Measurements from ENCODE around the gene PMEPA1.

The PMEPA1 gene

GRCh38 chr20:57693670-57694329, 16.0 kb downstream of the PMEPA1 start:
- DNase-seq (ENCODE audit: low spot score) = no peak

DNA sequence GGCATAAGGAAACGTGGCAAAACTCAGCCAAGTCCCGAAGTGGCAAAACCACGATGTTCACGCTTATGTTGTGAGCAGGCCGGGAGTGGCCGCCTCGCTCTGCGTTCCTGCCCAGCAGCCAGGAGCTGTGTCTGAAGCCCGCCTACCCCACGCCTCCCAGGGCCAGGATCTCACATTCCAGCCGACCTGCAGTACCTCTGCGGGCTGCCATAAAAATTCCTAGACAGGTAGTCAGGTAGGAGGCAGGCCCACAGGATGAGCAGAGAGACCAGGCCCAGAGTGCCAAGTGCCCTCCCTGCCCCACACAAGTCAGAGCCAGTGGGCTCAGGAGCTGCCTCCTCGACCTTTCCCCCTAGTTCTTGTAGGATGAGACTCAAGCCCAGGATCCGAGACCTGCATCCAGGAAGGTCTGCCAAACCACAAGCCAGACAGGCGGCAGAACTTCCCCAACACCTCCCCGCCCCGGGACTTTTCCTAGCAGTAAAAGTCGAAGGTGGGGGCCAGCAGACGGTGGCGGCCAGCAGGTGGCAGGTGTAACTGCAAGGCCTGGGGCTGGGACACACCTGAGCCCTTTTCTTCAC, 16.7 kb downstream of the PMEPA1 start:
- no peak for DNase-seq (ENCODE audit: low spot score)

DNA sequence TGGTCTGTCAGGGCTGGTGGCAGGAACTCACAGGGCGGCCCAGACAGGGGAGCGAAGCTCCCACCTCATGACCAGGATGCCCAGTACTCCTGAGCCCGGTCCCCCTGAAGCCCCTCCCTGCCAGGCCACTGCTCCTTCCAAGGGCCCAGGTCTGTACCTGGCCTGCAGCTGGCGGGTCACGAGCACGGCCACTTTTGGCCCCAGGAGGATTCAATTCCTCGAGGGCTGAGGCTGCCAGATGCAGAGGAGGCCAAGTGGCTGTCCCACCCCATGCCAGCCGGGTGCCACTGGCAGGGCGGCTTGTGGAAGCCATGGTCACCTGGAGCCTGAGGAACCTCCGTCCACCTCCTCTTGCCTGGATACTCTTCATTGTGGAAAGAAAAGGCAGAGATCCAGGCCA, 17.4 kb downstream of the PMEPA1 start:
- no peak for DNase-seq (ENCODE audit: low spot score)

GRCh38 chr20:57691699-57692098, 18.1 kb downstream of the PMEPA1 start:
- no peak for DNase-seq (ENCODE audit: low spot score)

GRCh38 chr20:57690525-57690924, 19.3 kb downstream of the PMEPA1 start:
- DNase-seq (ENCODE audit: low spot score) = no peak

DNA sequence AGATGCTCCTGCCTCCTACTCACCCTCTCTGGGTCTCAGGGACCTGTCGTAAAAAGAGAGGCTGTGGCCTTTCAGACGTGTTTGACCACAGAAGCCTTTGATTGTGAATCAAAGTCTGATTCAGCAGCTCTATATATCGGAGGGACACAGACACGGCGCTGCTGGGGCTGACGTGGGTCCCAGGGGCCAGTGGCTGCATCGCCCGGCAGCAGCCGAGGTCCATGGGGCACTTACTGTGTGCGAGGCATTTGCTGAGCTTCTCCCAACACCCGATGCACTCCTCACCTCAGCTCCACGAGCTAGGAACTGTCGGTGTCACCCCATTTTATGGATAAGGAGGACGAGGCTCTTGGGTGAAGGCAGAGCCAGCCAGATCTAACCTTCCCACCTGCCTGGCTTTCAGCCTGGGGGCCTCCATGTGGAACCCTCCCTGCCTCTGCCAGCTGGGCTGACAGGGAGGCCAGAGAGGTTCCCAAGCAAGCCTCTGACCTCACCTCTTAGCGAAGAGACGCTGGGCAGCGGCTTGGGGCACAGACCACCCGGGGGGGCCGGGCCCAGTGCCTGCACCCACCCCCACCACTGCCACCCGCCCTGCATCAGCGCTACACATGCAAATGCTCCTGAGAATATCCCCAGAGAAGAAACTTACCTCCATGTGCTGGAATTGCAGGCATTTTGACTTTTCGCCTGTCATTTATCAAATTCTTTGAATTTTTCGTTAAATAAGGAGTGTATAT, 19.9 kb downstream of the PMEPA1 start:
- DNase-seq (ENCODE audit: low spot score) = no peak

DNA sequence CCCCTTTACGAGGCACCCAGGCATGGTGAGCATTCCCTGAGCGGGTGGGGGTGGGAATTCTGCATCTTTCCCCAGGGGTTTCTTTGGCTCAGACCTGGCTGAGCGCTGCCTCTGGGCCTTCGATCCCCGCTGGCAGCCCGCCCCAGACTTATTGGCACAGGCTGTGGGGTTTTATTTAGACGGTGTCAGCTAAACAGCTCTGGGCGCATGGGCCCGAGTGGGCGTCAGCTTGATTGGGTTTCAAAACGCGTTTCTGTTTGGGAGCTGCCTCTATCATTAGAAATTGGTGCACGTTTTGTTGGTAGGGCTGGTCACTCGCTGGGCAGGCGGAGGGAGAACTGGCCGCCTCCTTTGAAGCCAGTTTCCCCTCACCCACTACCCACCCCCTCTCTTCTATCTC, 21.0 kb downstream of the PMEPA1 start:
- no peak for DNase-seq (ENCODE audit: low spot score)

DNA sequence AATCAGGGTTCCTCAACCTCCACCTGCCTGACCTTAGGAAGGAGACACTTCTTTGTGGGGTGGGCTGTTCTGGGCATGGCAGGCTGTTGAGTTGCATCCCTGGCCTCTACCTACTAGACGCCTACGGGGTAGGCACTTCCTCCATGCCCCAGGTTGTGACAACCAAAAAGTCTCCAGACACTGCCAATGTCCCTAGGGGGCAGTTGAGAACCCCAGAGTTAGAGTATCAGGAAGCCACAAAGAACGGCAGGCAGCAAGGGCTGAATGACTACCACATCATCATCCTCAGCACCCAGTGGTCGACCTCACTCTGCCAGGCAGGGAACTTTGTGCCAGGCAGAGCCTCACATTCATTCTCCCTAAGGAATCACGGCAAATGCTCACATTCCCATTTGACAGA, 21.5 kb downstream of the PMEPA1 start:
- DNase-seq (ENCODE audit: low spot score) = no peak

GRCh38 chr20:57686931-57687652, 22.7 kb downstream of the PMEPA1 start:
- no peak for DNase-seq (ENCODE audit: low spot score)

GRCh38 chr20:57685146-57685758, 24.6 kb downstream of the PMEPA1 start:
- DNase-seq (ENCODE audit: low spot score) = no peak

DNA sequence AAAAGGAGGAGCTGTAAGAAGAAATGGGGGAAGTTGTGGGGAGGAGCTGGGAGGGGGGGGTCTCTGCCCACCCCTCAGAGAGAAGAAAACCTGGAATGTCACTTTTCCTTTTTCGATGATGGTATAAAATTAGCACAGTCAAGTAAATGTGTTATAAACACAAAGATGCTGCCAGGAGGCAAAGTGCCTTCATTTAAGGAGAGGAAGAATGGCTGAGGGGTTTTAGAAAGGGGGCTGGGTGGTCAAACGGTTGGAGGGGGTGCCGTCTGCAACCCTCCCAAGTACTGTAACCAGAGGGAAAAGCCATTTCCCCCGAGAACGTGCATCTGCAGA, 25.0 kb downstream of the PMEPA1 start:
- no peak for DNase-seq (ENCODE audit: low spot score)

DNA sequence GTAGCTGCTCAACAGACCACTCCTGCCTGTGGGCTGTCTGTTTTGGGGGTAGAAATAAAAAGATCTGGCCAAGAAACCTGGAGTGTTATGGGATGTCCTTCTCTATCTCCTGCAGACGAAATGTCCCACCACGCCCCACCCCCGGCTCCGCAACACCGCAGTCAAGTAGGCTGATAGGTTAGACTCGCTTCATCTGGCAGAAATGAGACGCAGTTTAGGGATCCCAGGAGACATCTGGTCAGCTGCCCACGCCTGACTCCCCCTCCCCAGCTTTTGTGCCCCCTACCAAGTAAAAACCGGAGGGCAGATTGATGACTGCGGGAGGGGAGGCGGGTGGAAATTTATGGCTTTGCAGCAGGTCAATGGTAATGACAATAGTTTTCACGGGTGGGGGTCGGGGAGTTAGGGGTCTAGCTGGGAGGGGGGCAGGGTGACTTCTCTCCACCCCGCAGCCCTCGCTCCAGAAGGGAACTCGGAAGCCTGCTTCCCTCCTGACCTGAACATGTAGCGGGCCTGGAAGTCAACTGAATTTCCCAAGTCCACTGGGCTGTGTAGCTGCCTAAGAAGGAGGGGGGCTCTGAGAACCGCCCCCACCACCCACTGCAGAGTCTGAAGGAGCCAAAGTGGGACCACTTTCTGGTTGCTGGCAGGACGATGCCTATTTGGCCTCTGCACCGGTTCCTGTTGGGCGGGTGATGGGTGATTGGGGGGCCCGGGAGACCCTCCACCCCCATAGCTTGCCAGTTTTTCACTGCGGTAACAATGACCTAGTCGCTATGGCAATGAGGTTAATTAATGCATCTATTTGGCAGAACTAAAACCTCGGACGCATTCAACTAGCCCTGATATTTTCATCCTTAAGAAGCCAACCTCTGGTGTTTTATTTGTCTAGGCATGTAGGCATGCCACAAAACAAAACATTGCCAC, 25.7 kb downstream of the PMEPA1 start:
- no peak for DNase-seq (ENCODE audit: low spot score)

- DNase-seq (ENCODE audit: low spot score) = no peak
These were observed 26.5 kb downstream of the PMEPA1 start for GRCh38 chr20:57683287-57683686.

DNA sequence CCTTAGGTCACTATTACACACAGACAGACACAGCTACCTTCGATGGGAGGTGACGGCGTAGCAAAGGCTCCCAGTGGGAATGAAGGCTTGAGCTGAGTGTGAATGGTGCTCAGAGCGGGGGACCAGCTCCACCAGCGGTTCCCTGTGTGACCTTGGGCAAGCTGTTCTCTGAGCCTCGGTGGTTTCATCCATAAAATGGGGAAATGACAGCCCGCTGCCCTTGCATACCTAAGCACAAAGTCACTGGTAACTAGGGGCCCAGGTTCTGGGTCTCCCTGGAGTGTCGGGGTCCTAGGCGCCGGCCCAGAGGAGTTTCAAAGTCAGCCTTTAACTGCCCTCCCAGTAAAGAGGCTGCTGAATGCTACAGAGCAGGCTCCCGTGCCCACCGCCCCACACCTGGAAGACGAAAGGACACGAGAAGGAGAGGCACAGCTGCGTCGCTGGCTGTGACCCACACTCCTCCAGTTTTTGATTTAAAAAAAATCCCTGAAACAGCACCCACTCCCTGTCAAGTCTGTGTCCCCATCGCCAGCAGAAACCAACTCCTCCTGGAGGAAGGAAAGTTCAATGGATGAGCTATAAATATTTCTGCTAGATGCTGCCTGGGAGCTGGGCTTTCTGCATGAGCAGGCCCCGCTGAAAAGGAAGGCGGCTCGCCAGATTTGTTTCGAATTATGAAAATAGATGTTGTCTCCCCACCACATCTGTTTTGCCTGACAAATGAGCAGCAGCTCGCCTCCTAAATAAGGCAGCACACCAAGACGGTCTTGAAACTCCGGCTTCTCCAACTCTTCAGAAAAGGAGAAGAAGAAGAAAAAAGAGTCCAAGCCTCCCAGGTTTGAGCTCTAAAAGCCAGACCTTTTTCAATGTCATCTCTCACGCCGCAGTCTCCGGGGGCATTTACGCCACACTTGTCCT, 27.4 kb downstream of the PMEPA1 start:
- no peak for DNase-seq (ENCODE audit: low spot score)

GRCh38 chr20:57680934-57681914, 28.6 kb downstream of the PMEPA1 start:
- no peak for DNase-seq (ENCODE audit: low spot score)

GRCh38 chr20:57680131-57680716, 29.6 kb downstream of the PMEPA1 start:
- no peak for DNase-seq (ENCODE audit: low spot score)

DNA sequence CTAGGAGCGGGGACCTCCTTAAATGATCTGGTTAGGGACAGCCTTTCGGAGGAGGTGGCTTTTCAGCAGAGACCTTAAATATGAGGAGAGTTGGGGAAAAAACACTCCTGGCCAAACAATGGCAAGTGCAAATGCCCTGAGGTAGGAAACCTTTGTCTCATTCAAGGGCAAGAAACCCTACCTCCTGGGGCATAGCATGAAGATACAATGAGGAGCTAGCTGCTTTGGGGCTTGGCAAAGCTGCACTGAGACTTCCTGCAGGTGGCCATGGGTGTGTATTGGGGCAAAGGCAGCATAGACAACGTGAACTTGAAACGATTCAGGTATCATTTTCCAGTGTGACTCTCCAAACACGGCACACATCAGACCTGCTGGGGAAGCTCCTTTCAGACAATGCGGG, 30.7 kb downstream of the PMEPA1 start:
- DNase-seq (ENCODE audit: low spot score) = no peak

- DNase-seq (ENCODE audit: low spot score) = no peak
These were observed 31.5 kb downstream of the PMEPA1 start for GRCh38 chr20:57678340-57678739.

GRCh38 chr20:57677584-57677982, 32.2 kb downstream of the PMEPA1 start:
- no peak for DNase-seq (ENCODE audit: low spot score)
